Parathyroid adenoma (tissue), 2 donors: ENCODE measurements around the gene DNAJC10.

Experiments used
- H2AFZ ChIP-seq: fragments of 300-600 bp; sonication (generic); one replicate; pipeline ENCODE4 v1.7.0; 2017; ENCODE audit warnings: antibody characterized with exemption, mild to moderate bottlenecking
- H3K27ac ChIP-seq: fragments of 300-600 bp; sonication (generic); one replicate; pipeline ENCODE4 v1.7.0; 2017
- H3K27me3 ChIP-seq: fragments of 300-600 bp; sonication (generic); one replicate; pipeline ENCODE4 v1.7.0; 2017; ENCODE audit warnings: low read length; ENCODE audit not compliant: control insufficient read depth, insufficient read depth
- H3K36me3 ChIP-seq: fragments of 300-600 bp; sonication (generic); one replicate; pipeline ENCODE4 v1.7.0; 2017; ENCODE audit warnings: low read length; ENCODE audit not compliant: control insufficient read depth, insufficient read depth
- H3K4me1 ChIP-seq: fragments of 300-600 bp; sonication (generic); one replicate; pipeline ENCODE4 v1.7.0; 2017; ENCODE audit warnings: control low read depth
- H3K4me2 ChIP-seq: fragments of 300-600 bp; sonication (generic); one replicate; pipeline ENCODE4 v1.7.0; 2017; ENCODE audit warnings: low read length
- H3K4me3 ChIP-seq: fragments of 300-600 bp; sonication (generic); one replicate; pipeline ENCODE4 v1.7.0; 2017; ENCODE audit warnings: low read depth, low read length
- H3K79me2 ChIP-seq: fragments of 300-600 bp; sonication (generic); one replicate; pipeline ENCODE4 v1.7.0; 2017; ENCODE audit warnings: control low read depth
- H3K9ac ChIP-seq: fragments of 300-600 bp; sonication (generic); one replicate; pipeline ENCODE4 v1.7.0; 2017; ENCODE audit warnings: mild to moderate bottlenecking
- H3K9me3 ChIP-seq: fragments of 300-600 bp; sonication (generic); one replicate; pipeline ENCODE4 v1.7.0; 2017; ENCODE audit warnings: low read length; ENCODE audit not compliant: control insufficient read depth
- CTCF ChIP-seq: fragments of 300-600 bp; sonication (generic); IDR thresholded peaks from one replicate; pipeline ENCODE4 v1.7.0; 2017; ENCODE audit warnings: antibody characterized with exemption, mild to moderate bottlenecking
- donor health status: primary hyperparathyroidism.

DNAJC10 gene

GRCh38 chr2:182831101-182831500, 115.0 kb downstream of the DNAJC10 start:
- no peak overlapping the region for H3K4me2 ChIP-seq
- no peak for TF ChIP-seq CTCF
- no peak overlapping the region for H3K27ac ChIP-seq
- no peaks in the 10 kb centered on the region for H3K36me3 ChIP-seq
- H3K9ac ChIP-seq, result no peak overlapping the region
- H3K4me1 ChIP-seq, result no peaks in the 10 kb centered on the region
- no peaks in the 10 kb centered on the region for H3K27me3 ChIP-seq
- no peak overlapping the region for H2AFZ ChIP-seq
- no peak overlapping the region for H3K4me3 ChIP-seq
- H3K9me3 ChIP-seq, result no peaks in the 10 kb centered on the region
- H3K79me2 ChIP-seq, result no peaks in the 10 kb centered on the region

GRCh38 chr2:182831921-182832320, 115.9 kb downstream of the DNAJC10 start:
- no peaks in the 10 kb centered on the region for H3K4me1 ChIP-seq
- H3K4me3 ChIP-seq, result no peak overlapping the region
- H3K36me3 ChIP-seq, result no peaks in the 10 kb centered on the region
- no peaks in the 10 kb centered on the region for H3K9me3 ChIP-seq
- no peak overlapping the region for H3K9ac ChIP-seq
- no peak for TF ChIP-seq CTCF
- H2AFZ ChIP-seq, result no peak overlapping the region
- H3K4me2 ChIP-seq, result no peak overlapping the region
- H3K79me2 ChIP-seq, result no peaks in the 10 kb centered on the region
- H3K27ac ChIP-seq, result no peak overlapping the region
- H3K27me3 ChIP-seq, result no peaks in the 10 kb centered on the region

- Histone ChIP-seq H3K27me3 (no peaks in the 10 kb centered on the region), H3K4me3 (no peak overlapping the region), H2AFZ (no peak overlapping the region), H3K79me2 (no peaks in the 10 kb centered on the region), H3K9me3 (no peaks in the 10 kb centered on the region), H3K4me1 (no peaks in the 10 kb centered on the region), H3K27ac (no peak overlapping the region), H3K4me2 (no peak overlapping the region), H3K36me3 (no peaks in the 10 kb centered on the region), H3K9ac (no peak overlapping the region)
- TF ChIP-seq CTCF, result no peak
Measured at GRCh38 chr2:182833084-182833854, 117.2 kb downstream of the DNAJC10 start.

- Histone ChIP-seq H3K36me3 (no peaks in the 10 kb centered on the region), H3K4me2 (no peak overlapping the region), H3K27me3 (no peaks in the 10 kb centered on the region), H3K79me2 (no peaks in the 10 kb centered on the region), H3K4me1 (no peaks in the 10 kb centered on the region), H2AFZ (no peak overlapping the region), H3K9me3 (no peaks in the 10 kb centered on the region), H3K9ac (no peak overlapping the region), H3K4me3 (no peak overlapping the region), H3K27ac (no peak overlapping the region)
- TF ChIP-seq CTCF, result no peak
Measured at GRCh38 chr2:182834293-182834692, 118.2 kb downstream of the DNAJC10 start.

- no peaks in the 10 kb centered on the region for H3K4me1 ChIP-seq
- H3K27me3 ChIP-seq, result no peaks in the 10 kb centered on the region
- no peak overlapping the region for H3K4me2 ChIP-seq
- no peak overlapping the region for H3K4me3 ChIP-seq
- H3K79me2 ChIP-seq, result no peaks in the 10 kb centered on the region
- H3K27ac ChIP-seq, result no peak overlapping the region
- no peak for TF ChIP-seq CTCF
- no peak overlapping the region for H2AFZ ChIP-seq
- no peaks in the 10 kb centered on the region for H3K36me3 ChIP-seq
- H3K9ac ChIP-seq, result no peak overlapping the region
- no peaks in the 10 kb centered on the region for H3K9me3 ChIP-seq
Measured at GRCh38 chr2:182836451-182836850, 120.4 kb downstream of the DNAJC10 start.
